ENCODE results near the gene PITPNM3. TPM values are rescaled to one million over a fixed set of nuclear protein-coding genes. Genes with fewer than 3 reads are reported as not detected.

PITPNM3 gene
- polyA plus RNA-seq, 1 donor from 2014 or later: 3.0 TPM

DNA sequence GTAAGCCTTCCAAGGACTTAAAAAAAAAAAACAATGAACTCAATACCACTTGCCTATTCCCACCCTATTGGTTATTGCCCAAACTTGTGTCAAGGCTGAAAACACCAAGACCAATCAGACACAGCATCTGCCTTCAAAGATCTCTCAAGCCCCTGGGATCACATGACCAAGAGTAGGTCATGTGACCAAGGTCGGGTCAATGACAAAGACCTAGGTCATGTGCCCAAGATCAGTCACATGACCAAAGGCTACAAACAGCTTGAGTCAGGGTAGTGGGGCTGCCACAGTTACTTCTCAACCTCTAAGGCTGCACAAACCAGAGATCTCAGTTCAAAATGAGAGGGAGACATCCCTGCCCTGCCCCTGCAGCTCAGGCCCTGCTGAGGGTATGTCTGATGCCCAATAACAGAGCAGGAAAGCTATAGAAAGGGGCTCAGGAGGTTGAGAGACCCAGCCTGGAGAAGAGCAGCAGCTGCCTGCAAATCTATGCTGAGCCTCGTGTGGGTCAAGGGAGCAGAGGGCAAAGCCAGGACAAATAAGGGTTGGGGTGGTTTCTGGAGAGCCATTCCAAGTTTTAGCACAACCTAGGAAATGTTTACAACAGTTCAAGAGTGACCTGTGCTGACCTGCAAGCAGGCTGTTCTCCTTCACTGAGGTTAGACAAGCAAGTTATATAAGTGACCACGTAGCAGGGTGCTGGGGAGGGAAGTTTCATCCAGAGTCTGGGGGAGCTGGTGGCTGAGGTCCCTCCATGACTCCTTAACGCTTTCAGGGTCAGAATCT is 63.3 kb downstream of the PITPNM3 start:
- no peak overlapping the region for H3K27ac ChIP-seq (ENCODE audit: low read length)
- H4K20me1 ChIP-seq (ENCODE audit: insufficient read depth): no peaks in the 10 kb centered on the region
- H3K9me2 ChIP-seq (ENCODE audit: insufficient read depth, low read length): no peaks in the 10 kb centered on the region
- TF ChIP-seq RAD21 (conservative IDR thresholded peaks at IDR 0.05): no peak
- TF ChIP-seq, protein P1, sequence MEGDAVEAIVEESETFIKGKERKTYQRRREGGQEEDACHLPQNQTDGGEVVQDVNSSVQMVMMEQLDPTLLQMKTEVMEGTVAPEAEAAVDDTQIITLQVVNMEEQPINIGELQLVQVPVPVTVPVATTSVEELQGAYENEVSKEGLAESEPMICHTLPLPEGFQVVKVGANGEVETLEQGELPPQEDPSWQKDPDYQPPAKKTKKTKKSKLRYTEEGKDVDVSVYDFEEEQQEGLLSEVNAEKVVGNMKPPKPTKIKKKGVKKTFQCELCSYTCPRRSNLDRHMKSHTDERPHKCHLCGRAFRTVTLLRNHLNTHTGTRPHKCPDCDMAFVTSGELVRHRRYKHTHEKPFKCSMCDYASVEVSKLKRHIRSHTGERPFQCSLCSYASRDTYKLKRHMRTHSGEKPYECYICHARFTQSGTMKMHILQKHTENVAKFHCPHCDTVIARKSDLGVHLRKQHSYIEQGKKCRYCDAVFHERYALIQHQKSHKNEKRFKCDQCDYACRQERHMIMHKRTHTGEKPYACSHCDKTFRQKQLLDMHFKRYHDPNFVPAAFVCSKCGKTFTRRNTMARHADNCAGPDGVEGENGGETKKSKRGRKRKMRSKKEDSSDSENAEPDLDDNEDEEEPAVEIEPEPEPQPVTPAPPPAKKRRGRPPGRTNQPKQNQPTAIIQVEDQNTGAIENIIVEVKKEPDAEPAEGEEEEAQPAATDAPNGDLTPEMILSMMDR (IDR thresholded peaks at IDR 0.05; ENCODE audit: poor library complexity, severe bottlenecking): no peak
- no peak for TF ChIP-seq EZH2 (IDR thresholded peaks at IDR 0.05; ENCODE audit: borderline replicate concordance, insufficient read depth, low read length, poor library complexity, severe bottlenecking)
- TF ChIP-seq, protein P2, sequence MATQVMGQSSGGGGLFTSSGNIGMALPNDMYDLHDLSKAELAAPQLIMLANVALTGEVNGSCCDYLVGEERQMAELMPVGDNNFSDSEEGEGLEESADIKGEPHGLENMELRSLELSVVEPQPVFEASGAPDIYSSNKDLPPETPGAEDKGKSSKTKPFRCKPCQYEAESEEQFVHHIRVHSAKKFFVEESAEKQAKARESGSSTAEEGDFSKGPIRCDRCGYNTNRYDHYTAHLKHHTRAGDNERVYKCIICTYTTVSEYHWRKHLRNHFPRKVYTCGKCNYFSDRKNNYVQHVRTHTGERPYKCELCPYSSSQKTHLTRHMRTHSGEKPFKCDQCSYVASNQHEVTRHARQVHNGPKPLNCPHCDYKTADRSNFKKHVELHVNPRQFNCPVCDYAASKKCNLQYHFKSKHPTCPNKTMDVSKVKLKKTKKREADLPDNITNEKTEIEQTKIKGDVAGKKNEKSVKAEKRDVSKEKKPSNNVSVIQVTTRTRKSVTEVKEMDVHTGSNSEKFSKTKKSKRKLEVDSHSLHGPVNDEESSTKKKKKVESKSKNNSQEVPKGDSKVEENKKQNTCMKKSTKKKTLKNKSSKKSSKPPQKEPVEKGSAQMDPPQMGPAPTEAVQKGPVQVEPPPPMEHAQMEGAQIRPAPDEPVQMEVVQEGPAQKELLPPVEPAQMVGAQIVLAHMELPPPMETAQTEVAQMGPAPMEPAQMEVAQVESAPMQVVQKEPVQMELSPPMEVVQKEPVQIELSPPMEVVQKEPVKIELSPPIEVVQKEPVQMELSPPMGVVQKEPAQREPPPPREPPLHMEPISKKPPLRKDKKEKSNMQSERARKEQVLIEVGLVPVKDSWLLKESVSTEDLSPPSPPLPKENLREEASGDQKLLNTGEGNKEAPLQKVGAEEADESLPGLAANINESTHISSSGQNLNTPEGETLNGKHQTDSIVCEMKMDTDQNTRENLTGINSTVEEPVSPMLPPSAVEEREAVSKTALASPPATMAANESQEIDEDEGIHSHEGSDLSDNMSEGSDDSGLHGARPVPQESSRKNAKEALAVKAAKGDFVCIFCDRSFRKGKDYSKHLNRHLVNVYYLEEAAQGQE (IDR thresholded peaks at IDR 0.05; ENCODE audit: borderline replicate concordance): no peak
- no peak for TF ChIP-seq MXI1 (conservative IDR thresholded peaks at IDR 0.05; ENCODE audit: poor library complexity, severe bottlenecking)
- TF ChIP-seq POLR2AphosphoS5 (IDR thresholded peaks at IDR 0.05): no peak
- no peak for TF ChIP-seq SMC3 (conservative IDR thresholded peaks at IDR 0.05; ENCODE audit: poor library complexity)
- TF ChIP-seq TAF1 (IDR thresholded peaks at IDR 0.05; ENCODE audit: low read depth): no peak
- no peaks in the 10 kb centered on the region for H3K79me2 ChIP-seq (replicated peaks; ENCODE audit: insufficient read depth, low read length)
- no peak overlapping the region for H3K4me3 ChIP-seq (ENCODE audit: low read length)
- H3K4me2 ChIP-seq (ENCODE audit: low read length): no peak overlapping the region
- H2AFZ ChIP-seq (ENCODE audit: low read depth, low read length): no peak overlapping the region
- H3K9ac ChIP-seq (ENCODE audit: low read length): no peak overlapping the region
- H3K27me3 ChIP-seq (ENCODE audit: insufficient read depth, low read depth, low read length): no peaks in the 10 kb centered on the region
- H3F3A ChIP-seq (ENCODE audit: insufficient read depth, low read length, poor library complexity, severe bottlenecking): no peaks in the 10 kb centered on the region
- H3K36me3 ChIP-seq (ENCODE audit: insufficient read depth, low read length): no peaks in the 10 kb centered on the region
- no peaks in the 10 kb centered on the region for H3K9me3 ChIP-seq (ENCODE audit: low read length)

DNA sequence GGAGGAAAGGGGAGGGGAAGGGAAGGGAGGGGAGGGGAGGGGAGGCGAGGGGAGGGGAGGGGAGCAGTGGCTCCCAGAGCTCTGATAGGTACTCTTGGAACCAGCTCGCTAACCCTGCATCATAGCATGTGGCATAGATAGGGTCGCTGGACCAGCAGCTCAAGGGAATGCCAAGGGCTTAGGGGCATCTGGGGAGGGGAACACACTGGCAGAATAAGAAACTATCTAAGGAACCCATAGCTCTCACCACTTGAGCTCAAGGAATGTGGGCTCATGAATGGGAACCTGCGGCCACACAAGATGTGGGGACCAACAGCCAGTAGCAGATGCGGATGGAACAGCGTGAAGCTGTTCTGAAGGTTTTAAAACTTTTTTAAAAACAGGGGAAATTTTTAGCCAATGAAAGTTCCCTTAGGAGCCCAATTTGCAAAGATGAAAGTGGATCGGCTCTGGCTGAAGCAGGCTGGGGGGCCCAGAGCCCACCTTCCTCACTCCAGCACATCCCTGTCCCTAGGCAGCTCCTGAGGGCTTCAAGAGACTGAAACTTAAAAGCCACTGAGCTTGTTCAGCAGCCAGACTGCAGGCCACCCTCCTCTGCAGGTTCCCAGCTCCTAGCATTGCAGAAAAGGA is 65.2 kb downstream of the PITPNM3 start:
- no peaks in the 10 kb centered on the region for H3K27me3 ChIP-seq (ENCODE audit: insufficient read depth, low read depth, low read length)
- no peaks in the 10 kb centered on the region for H3K9me2 ChIP-seq (ENCODE audit: insufficient read depth, low read length)
- no peaks in the 10 kb centered on the region for H3K9me3 ChIP-seq (ENCODE audit: low read length)
- H3K4me2 ChIP-seq (ENCODE audit: low read length): no peak overlapping the region
- no peaks in the 10 kb centered on the region for H3K79me2 ChIP-seq (replicated peaks; ENCODE audit: insufficient read depth, low read length)
- no peak overlapping the region for H3K9ac ChIP-seq (ENCODE audit: low read length)
- no peak overlapping the region for H3K27ac ChIP-seq (ENCODE audit: low read length)
- no peak overlapping the region for H2AFZ ChIP-seq (ENCODE audit: low read depth, low read length)
- H4K20me1 ChIP-seq (ENCODE audit: insufficient read depth): no peaks in the 10 kb centered on the region
- H3K36me3 ChIP-seq (ENCODE audit: insufficient read depth, low read length): no peaks in the 10 kb centered on the region
- no peak overlapping the region for H3K4me3 ChIP-seq (ENCODE audit: low read length)
- TF ChIP-seq POLR2AphosphoS5 (IDR thresholded peaks at IDR 0.05): no peak
- no peak for TF ChIP-seq RAD21 (conservative IDR thresholded peaks at IDR 0.05)
- no peak for TF ChIP-seq SMC3 (conservative IDR thresholded peaks at IDR 0.05; ENCODE audit: poor library complexity)
- no peak for TF ChIP-seq MXI1 (conservative IDR thresholded peaks at IDR 0.05; ENCODE audit: poor library complexity, severe bottlenecking)
- TF ChIP-seq, protein P2 (IDR thresholded peaks at IDR 0.05; ENCODE audit: borderline replicate concordance): no peak
- TF ChIP-seq, protein P1 (IDR thresholded peaks at IDR 0.05; ENCODE audit: poor library complexity, severe bottlenecking): no peak
- no peak for TF ChIP-seq EZH2 (IDR thresholded peaks at IDR 0.05; ENCODE audit: borderline replicate concordance, insufficient read depth, low read length, poor library complexity, severe bottlenecking)
- no peak for TF ChIP-seq TAF1 (IDR thresholded peaks at IDR 0.05; ENCODE audit: low read depth)
- no peak for TF ChIP-seq EP300 (conservative IDR thresholded peaks at IDR 0.05; ENCODE audit: poor library complexity, severe bottlenecking)
- no peaks in the 10 kb centered on the region for H3F3A ChIP-seq (ENCODE audit: insufficient read depth, low read length, poor library complexity, severe bottlenecking)
